ENCODE results near the gene ZNF488.

ZNF488 gene

DNA sequence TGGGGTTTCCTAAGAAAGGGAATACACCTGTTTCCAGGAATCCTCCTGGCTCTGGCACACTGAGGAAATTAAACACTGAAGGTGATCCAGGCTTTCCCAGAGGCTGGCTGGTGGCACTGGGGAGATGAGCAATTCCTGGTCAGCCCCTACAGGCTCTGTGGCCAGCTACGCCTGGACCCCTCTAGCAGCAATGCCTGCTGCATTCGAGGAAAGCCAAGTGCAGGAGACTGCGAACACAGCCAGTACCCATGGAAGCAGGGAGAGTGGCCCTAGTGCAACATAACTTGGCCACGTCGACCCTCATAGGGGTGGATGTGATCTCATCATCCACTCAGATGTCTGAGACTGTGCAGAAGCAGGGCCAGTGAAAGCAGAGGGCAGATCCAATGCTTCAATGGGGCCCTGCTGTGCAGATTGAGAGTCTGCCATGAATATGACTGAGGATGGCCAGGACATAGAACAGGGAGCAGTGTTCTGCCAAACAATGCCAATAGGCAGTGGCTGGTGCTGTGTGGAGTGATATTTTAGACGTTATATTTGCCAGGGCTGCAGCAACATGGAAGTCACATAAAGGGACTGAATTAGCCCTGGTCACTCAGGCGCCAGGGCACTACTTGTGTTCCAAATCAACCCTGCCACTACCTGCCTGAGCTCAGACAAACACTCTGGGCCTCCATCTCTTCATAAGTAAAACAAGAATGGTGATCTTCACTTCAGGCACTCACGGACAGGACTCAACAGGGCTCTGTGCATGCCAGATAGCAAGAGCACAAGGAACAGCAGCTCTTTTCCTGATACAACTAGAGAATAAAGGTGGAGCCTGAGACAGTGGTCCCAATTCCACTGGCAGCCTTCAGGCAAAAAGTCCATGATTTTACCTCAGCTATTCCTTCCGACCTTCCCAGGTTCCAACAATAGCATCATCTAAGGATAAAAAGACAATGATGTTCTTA is 2.4 kb downstream of the ZNF488 start:
- no peak for DNase-seq

DNA sequence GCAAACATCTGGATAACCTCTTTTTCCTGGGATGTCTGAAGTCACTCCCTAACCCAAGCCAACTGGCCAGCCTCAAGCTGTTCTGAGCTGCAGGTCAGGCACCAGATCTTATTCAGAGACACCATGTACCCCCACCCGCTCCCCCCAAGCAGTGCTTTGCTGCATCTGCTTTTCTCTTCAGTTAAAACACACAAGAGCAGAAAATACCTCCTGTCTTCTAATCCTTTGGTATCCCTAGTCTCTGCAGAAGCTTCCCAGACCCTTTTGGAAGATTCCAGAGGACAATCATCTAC is 3.0 kb downstream of the ZNF488 start:
- DNase-seq: no peak

DNA sequence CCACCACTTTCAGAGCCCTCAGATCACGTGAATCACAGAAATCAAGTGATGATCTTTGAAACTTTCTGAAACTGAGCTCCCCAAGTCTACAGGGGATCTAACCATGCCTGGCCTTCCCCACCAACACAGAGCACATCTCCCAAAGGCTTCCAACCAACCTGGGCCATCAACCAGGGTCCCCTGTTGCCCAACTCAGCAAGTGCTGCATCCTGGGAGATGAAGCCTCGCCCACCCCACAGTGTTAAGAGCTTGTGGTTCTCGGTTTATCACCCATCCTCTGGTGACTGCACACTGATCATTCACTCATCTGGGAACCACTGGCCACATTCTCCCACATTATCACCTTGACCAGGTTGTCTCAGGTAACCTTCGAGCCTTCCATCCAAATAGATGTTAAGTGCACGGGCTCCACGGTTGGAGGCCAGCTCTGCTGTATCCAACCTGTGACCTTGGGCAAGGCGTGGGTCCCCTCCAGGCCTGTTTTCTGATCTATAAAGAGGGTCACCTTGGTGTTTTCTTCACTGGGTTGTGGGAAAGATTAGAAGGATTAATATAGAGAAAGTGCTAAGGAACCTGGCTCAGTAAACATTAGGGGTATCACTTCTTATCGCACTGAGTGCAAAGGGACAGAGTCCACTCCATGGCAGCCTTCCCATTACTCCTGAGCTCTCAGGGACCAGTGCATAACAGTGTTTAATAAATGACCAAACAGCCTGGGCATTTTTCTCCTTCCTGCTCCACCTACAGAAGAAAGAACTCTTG is 3.6 kb downstream of the ZNF488 start:
- no peak for DNase-seq

DNA sequence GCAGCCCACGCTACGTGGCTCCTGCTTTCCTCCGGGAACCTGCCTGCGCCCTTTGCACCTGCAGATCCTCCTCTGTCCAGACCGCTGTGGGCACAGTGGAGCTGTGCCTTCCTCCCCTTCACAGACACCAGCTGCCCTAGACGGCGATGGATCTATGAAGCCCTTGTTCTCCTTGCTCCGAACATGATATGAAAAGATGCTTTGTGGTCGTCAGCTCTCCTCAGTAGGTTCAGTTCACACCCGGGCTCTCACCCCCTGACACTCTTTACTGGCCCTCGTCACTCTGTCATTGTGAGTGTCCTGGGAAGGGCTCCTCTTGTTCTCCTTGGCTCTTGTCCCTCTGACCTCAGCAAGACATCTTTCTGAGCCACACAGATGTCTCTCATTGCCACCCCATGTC is 4.2 kb downstream of the ZNF488 start:
- DNase-seq: no peak

DNA sequence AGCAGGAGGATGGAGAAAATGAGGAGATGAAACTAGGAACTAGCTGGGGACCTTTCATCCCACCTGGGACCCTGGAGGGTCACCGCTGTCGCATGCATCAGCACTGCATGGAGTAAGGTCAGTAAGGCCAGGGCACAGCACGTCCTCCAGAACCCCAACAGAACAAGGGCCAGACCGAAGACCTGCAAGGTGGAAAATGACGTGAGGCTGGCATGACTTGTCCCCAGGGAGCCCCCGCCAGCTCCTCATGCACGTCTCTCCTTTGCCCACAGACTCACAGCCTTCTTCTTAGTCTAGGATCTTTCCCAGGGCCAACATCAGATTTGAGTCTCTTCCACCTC is 4.7 kb downstream of the ZNF488 start:
- DNase-seq: no peak

DNA sequence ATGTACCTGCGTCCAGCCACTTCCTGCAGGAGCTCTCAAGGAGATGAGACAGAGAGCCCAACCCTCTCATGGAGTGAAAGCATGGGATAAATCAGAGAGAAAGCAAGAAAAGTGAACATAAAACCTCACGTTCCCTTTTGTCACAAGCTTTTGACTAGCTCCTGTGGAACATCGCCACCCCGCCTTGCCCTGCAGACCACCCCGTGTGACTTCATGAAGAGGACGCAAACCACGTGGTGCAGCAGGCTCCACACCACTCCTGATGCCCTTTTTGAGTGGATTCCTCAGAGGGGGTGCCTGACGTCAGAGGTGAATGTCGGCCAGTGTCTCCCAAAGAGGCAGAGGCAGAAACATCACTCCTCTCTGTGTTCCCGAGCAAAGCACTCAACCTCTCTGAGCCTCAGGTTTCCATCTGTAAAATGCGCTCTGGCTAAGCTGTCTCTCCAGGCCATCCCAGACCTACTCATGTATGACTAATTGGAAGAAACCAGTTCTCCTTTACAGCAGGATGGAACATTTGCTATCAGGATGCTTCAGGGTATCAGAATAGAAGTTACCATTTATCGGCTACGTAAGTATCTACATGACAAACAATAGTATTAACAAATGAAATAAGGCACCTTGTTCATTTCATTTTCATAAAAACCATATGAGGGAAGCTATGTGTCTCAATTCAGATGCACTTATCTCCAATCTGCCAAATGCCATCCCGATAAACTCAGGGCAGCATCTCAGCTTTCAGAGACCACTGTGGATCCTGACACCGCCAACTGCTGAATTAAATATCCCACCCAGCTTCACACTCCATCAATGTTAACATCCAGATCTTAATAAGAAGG is 5.3 kb downstream of the ZNF488 start:
- DNase-seq: no peak

DNA sequence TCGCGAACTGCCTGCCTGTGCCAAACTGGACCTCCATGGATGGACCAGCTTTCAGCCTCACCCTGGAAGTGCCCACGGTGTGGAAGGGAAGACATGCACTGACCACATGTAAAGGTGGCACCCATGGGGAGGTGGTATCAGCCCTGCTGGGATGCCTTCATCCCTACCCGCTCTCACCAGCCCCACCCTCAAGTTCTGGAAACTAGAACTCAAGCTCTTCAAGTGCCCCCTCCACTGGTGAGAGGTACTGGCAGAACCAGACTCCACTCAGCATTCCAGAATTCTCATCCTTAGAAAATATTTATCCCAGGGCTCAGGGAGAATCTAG is 5.9 kb downstream of the ZNF488 start:
- DNase-seq: no peak

DNA sequence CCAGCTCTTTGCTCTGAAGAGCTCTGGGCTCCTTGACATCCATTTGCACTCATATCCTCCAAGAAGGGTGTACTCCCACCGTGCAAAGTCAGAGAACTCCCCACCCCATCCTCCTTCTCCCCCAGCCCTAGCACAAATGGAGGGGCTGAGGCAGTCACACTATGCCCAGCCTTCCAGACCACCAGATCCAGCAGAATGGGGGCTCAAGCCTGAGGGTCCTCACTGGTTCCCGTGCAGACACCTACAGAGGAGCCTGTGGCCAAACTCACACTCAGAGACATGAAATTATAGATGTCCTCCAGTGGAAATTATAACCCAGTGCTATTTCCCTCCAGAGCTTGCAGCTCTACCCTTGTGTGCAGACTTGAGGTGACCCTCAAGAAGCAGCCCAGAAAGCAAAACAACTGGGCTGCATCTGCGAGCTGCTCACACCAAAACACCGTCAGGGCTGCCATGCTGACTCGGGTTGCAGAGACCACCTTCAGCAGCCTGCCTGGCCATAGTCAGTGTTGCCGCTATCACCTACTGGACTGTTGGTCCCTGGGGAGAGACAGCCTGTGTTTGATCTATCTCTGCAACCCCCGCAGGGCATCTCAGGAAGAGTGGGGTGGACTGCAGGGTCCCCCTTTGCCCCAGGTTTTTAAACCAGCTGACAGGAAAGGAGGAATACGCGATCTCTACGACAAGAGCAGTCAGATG is 7.4 kb downstream of the ZNF488 start:
- DNase-seq: no peak

DNA sequence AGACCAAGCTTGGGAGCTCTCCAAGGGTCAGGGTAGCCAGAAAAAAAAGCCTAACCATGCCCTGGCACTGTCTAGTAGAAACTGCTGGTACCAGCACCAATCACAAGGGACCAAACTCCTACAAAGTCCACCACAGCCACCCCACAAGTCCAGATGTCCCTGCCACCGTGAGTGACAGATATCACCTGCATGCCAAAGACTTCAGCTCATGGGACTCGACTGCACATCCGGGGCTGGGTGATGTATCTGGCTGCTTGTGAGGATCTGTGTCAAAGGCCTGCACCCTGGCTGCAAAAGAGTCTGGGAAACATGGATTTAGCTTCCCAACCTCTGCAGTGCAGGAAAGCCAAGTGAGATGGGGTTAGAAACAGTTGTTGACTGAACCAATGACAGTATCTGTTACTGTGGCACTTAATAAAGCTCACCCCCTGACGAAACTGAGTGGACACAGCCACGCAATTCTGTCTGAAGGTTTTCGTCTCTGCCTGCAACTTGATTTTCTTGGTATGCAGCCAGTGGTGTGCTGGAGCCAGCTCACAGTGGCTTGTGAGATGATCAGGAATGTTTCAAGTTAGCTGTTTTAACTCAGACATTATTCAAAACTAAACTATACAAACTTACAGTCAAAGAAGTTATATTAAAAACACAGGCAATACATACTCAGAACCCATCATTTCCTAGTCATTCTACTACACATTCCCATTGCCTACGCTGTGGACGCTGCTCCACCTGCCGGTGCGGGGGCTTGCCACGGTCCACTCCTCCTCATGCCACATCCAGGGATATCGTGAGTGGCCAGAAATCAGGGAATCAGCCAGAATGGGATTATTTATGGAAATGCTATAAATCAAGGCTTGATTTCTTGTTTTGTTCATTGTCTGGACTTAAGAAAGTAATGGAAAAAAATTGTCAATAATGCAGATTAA is 9.2 kb downstream of the ZNF488 start:
- no peak for DNase-seq

DNA sequence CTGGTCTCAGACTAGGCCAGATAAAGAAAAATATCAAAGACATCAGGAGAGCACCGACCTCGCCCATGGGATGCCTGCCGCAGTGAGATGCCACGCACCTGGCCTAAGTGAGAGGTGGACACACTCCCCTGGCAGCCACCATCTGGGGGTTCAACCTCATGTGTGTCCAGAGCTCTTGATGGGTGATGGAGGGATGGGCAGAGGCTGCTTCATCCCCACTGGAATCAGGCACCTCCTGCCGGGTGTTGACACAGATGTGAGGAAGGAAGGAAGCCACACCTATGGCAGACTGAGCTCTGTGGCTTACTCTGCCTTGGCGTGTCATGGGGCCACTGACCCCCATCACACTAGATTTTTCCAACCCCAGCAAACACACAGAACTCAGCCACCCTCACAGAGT is 11.4 kb downstream of the ZNF488 start:
- DNase-seq: no peak

DNA sequence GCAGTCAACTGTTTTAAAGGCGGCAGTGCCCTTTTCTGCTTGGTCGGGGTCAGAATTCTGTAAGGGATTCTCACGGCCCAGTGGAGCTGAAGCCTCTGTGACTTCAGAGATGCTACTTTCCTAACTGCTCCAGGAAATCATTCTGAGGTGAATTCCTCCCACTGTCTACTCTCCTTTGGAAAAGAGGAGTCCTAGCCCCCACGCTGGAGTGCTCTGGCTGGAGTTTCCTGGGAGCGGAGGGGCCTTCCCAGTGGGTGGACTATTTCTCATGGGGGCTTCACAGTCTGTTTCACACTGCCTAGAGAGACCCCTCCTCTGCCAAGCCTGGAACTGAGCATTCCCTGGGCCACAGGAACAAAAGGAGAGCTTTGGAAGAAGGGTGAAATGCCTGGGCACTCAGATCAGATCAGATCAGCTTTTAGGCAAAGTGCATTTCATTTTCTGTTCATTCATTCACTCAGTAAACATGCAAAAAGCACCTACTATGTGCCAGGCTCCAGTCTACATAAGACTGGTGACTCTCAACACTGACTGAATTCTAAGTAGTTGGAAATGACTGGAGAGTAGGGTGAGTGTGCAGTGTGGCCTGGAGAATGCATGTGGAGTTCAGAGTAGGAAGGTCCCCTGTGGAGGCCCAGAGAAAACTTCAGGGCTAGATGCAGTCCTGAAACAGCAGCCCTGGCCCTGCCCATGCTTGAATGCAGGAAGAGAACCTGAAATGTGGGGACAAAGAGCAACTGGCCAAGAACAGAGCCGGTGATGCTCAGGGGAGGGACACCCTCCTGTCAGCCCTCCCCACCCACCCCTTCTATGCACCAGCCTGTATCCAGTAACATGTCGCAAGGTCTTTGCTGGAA is 12.2 kb downstream of the ZNF488 start:
- no peak for DNase-seq

DNA sequence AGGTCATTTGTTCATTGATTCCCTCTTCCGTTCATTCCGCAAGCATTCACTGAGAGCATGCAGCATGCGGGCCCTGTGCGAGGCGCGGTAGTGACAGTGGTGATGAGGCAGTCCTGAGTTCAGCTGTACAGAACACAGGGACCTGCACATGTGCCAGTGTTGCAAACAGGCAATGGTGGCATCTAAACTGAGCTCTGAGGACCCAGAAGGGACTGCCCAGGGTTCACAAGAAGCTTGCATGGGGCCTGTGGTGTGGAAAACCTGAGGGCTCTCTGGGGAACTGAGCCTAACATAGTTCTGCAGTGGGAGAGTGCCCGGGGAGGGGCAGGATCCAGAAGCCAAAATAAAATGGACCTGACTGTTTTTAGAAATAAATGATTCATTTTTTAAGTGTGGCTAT is 13.2 kb downstream of the ZNF488 start:
- DNase-seq: no peak

DNA sequence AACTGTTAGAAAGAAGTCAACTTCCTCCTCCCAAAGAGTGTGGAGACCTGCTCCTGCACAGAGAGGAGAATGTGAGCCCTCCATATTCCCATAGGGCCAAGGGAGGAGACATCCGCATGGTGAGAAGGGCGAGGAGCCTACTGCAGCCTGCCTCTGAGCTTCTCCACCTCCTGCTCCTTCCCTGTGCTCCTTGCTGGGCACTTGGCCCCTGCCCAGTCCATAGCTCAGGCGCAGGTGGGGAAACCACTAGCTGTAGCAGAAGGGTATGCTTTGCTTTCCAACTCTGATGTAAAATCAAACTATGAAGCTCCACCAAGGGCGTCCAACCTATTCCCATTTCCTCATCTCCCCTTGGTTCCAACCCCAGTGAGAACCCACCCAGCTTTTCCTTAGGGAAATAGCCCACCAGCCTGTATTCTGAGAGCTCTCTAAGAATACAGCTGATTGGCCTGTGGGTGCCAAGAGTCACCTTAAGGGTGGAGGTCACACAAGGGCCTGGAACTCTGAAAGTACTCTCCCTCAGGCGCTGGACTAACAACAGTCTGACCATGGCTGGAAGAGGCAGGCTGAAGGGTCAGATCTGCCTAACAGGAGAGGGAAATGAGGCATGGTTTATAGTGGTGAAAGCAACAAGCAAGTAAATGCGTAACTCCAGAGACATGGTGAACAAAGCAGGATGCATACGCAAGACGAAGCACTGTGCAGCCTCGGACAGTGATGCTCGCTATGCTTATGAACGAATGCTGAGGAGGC is 13.9 kb downstream of the ZNF488 start:
- no peak for DNase-seq

DNA sequence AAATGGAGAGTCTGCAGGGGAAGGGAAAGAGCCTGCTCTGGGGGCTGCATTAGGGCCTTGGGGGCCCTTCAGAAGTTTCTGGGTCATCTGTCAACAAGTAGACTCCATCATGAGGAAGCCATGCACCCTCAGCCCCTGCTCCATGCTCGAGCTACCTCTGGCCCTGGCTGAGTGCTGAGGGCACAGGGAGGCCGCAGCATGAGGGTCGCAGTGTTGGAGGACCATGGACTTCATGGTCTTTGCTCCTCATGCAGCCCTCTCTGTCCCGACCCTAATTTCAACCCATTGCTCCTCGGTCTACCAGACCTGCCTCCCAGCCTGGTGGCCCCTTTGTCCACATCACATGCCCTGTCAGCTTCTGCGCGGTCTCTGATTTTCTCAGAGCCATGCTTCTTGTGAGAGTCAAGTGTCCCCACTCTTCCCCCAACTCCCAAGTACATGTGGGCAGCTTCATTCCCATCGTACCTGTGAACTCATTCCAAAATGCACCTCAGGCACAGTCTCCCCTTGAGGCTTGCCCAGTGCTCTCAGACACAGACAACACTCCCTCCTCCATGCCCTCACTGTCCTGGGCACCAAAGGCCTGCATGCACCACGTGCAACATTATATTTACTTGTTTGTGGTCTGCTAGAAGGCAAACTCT is 14.7 kb downstream of the ZNF488 start:
- no peak for DNase-seq

DNA sequence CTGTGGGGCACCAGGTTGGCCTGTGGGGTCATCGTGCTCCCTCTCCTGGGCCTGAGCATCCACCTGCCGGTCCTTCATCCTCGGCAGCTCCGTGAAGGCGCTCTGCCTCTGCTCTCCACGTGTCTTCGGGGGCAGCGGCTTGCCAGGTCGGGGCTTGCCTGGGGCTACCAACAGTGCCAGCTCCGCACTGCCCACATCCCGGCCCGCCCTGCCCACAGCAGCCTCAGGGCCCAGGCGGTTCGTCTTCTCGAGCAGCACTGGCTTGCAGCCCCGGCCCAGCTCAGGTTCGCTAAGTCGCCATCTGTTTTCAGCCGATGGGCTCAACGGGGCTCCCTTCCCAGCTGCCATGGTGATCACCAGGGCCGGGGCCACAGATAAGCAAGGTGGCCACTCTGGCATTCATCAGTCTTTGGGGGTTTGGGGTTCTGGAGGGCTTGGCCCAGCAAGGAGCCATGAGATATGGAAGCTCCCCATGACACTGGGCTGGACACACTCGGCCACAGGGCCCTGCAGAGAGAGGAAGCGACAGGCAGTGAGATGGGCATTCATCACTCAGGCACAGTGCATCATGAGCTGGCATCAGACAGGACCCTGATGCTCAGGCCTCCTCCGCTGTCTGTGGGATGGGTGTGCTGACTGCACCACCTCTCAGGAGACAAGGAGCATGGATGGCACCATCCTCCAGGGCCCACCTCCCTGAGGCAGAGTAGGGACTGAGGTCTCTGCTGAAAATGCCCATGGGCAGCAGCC is 15.5 kb downstream of the ZNF488 start:
- no peak for DNase-seq

DNA sequence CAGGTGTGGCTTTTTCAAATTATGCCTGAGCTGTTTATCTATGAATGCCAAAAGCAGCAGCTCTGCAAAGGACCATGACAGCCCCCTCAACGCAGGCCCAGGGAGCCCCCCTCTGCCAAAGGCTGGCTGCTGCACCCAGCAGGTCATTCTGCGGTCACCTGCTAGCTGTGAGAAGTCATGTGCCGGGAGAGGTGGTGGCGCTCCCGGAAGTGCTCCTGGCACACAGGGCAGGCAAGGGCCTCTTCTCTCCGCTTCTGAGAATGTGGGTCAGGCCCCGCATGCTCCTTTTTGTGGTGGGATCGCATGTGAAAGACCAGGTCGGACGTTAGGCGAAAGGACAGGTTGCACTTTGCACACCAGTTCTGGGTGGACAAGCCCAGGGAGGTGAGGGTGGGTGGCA is 16.4 kb downstream of the ZNF488 start:
- DNase-seq: no peak

DNA sequence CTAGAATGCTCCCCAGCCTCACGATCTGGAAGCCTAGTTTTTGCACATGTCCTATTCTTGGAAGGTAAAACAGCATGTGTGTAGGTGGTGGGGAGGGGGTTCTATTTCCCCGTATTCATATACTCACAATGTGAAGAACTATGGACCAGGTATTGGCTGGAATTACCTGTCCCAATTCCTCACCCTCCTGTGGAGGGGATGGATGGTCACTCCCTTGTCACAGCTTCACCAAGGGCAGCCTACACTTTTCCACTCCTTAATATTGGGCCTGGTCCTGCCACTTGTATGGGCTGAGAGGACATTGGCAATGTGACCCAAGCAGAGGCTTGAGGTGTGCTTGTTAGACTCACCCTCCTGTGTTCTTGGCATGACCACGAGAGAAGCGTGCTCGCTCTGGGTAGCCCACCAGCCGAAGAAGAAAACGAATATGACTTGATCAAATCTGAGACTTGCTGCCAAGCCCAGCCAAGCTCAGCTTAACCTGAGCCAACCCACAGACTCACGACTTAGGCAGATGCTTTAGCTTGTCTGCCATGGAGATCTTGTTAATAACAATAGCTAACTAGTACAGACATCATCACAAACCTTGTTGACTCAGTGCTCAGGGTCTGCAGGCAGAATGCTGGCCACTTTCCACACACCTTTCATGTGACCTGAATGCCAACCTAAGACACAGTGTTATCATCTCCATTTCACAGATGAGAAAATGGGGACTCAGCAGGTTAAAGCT is 17.2 kb downstream of the ZNF488 start:
- DNase-seq: no peak

DNA sequence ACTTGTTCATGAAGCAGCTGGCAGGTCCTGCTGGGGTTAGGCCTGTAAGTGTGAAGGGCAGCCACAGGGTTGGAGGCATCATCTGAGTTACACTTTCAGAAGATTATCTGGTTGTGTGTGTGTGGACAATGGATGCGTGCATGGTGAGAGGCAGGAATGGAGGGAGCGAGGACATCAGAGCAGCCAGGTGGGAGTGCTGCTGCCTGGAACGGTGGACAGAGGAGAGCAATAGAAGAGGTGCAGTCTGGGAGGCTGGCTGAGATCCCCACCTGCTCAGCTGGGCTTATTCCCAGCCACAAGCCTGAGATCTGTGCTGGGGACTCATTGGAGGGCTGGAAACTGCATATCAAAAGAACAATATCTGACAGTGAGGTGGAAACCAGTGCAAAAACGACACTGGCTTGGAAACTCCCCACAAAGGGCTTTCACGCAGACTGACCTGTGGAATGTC is 17.9 kb downstream of the ZNF488 start:
- no peak for DNase-seq

Data from stimulated activated CD4-positive, alpha-beta T cell treated with anti-CD3 and anti-CD28 coated beads, Interleukin-4, amount 100 ng/mL, for 4 hours (primary cell).